SH-SY5Y (cell line): Measurements from ENCODE around the gene TMEM255A.

Experiments used
- GATA2 ChIP-seq: IDR thresholded peaks from 2 replicates; pipeline ENCODE4 v1.6.1; 2011; ENCODE audit warnings: mild to moderate bottlenecking, low read depth, low read length
- GATA3 ChIP-seq: IDR thresholded peaks from 2 replicates; pipeline ENCODE4 v1.6.1; 2011; ENCODE audit warnings: low read depth, mild to moderate bottlenecking, low read length, moderate library complexity

TMEM255A gene

GRCh38 chrX:120310861-120311726 lies at the start of gene TMEM255A:
Gene TMEM255A, minus strand, starts transcription at chrX:120311461. Its CDS starts 152 bp downstream, at chrX:120311309.
- TF ChIP-seq GATA3 (no peak), GATA2 (no peak)

GRCh38 chrX:120358737-120359456 lies 47.6 kb upstream of the TMEM255A start:
- TF ChIP-seq GATA3: no peak

GRCh38 chrX:120357186-120357585 lies 45.9 kb upstream of the TMEM255A start:
- TF ChIP-seq GATA3 (no peak), GATA2 (no peak)

- TF ChIP-seq GATA3 (no peak), GATA2 (no peak)
These were observed 44.8 kb upstream of the TMEM255A start for GRCh38 chrX:120356084-120356483.

- TF ChIP-seq GATA3 (no peak), GATA2 (no peak)
These were observed 39.3 kb upstream of the TMEM255A start for GRCh38 chrX:120350450-120351138.

GRCh38 chrX:120336899-120337298 lies 25.6 kb upstream of the TMEM255A start:
- TF ChIP-seq GATA3 (no peak), GATA2 (no peak)

GRCh38 chrX:120335289-120335688 lies 24.0 kb upstream of the TMEM255A start:
- TF ChIP-seq GATA2 (no peak), GATA3 (no peak)

GRCh38 chrX:120334603-120335002 lies 23.3 kb upstream of the TMEM255A start:
- TF ChIP-seq GATA3 (no peak), GATA2 (no peak)

GRCh38 chrX:120334151-120334550 lies 22.9 kb upstream of the TMEM255A start:
- no peak for TF ChIP-seq GATA2
- no peak for TF ChIP-seq GATA3

GRCh38 chrX:120332394-120332793 lies 21.1 kb upstream of the TMEM255A start:
- no peak for TF ChIP-seq GATA2

GRCh38 chrX:120331116-120331515 lies 19.9 kb upstream of the TMEM255A start:
- TF ChIP-seq GATA3 (no peak), GATA2 (no peak)

- no peak for TF ChIP-seq GATA2
- TF ChIP-seq GATA3: no peak
These were observed 10.4 kb upstream of the TMEM255A start for GRCh38 chrX:120321520-120322281.

- no peak for TF ChIP-seq GATA3
- TF ChIP-seq GATA2: no peak
These were observed 7.2 kb upstream of the TMEM255A start for GRCh38 chrX:120318411-120318810.
